Activated T-cell treated with anti-CD3 and anti-CD28 coated beads, Interleukin-2, amount 50 U/mL, for 72 hours (primary cell): ENCODE results near the gene NSRP1. TPM values are rescaled to one million over a fixed set of nuclear protein-coding genes. Genes with fewer than 3 reads are reported as not detected.
A peak's percentile ranks its signal among the peaks of the same experiment; 100 is the strongest.
"Not testable (repeated sequence)": the region's sequence is repeated elsewhere in the genome, so short reads cannot be mapped to it uniquely, and the experiment has no call there.

Experiments
- ATAC-seq, 2 donors: fragments of 150-1000 bp; cut with Tn5 transposase; replicated peaks in 1 of 2; 2 replicates each; pipeline ENCODE4 v1.10.0; 2021; ENCODE audit warnings: moderate library complexity in 2 of 2, mild to moderate bottlenecking in 1 of 2
- DNase-seq, 2 donors: peaks; one replicate each; pipeline ENCODE4 v3.0.0; 2021 to 2022; ENCODE audit warnings: mixed read lengths in 1 of 2
- H3K27ac Mint-ChIP-seq: one replicate; pipeline ENCODE4 v1.8.0; 2022; ENCODE audit warnings: mild to moderate bottlenecking, moderate library complexity, mixed read lengths
- H3K27me3 Mint-ChIP-seq: one replicate; pipeline ENCODE4 v1.8.0; 2022; ENCODE audit warnings: low read depth, mixed read lengths
- H3K36me3 Mint-ChIP-seq, 2 donors: one replicate each; pipeline ENCODE4 v1.8.0; 2022; ENCODE audit warnings: mixed read lengths in 2 of 2, mild to moderate bottlenecking in 1 of 2; ENCODE audit not compliant: insufficient read depth in 2 of 2
- H3K4me1 Mint-ChIP-seq: one replicate; pipeline ENCODE4 v1.8.0; 2022; ENCODE audit warnings: low read depth, mixed read lengths
- H3K4me3 Mint-ChIP-seq, 2 donors: one replicate each; pipeline ENCODE4 v1.8.0; 2022; ENCODE audit warnings: mild to moderate bottlenecking in 2 of 2, mixed read lengths in 2 of 2, moderate library complexity in 2 of 2
- H3K9me3 Mint-ChIP-seq, 2 donors: one replicate each; pipeline ENCODE4 v1.8.0; 2022; ENCODE audit warnings: mixed read lengths in 2 of 2
- total RNA-seq, 2 donors: library from RNA; stranded (reverse); gene quantifications; one replicate each; pipeline ENCODE4 v1.2.3, GENCODE V29; 2022

The NSRP1 gene, protein sequence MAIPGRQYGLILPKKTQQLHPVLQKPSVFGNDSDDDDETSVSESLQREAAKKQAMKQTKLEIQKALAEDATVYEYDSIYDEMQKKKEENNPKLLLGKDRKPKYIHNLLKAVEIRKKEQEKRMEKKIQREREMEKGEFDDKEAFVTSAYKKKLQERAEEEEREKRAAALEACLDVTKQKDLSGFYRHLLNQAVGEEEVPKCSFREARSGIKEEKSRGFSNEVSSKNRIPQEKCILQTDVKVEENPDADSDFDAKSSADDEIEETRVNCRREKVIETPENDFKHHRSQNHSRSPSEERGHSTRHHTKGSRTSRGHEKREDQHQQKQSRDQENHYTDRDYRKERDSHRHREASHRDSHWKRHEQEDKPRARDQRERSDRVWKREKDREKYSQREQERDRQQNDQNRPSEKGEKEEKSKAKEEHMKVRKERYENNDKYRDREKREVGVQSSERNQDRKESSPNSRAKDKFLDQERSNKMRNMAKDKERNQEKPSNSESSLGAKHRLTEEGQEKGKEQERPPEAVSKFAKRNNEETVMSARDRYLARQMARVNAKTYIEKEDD
- 10 to 100 TPM; 34.7 to 34.8 TPM for total RNA-seq

DNA sequence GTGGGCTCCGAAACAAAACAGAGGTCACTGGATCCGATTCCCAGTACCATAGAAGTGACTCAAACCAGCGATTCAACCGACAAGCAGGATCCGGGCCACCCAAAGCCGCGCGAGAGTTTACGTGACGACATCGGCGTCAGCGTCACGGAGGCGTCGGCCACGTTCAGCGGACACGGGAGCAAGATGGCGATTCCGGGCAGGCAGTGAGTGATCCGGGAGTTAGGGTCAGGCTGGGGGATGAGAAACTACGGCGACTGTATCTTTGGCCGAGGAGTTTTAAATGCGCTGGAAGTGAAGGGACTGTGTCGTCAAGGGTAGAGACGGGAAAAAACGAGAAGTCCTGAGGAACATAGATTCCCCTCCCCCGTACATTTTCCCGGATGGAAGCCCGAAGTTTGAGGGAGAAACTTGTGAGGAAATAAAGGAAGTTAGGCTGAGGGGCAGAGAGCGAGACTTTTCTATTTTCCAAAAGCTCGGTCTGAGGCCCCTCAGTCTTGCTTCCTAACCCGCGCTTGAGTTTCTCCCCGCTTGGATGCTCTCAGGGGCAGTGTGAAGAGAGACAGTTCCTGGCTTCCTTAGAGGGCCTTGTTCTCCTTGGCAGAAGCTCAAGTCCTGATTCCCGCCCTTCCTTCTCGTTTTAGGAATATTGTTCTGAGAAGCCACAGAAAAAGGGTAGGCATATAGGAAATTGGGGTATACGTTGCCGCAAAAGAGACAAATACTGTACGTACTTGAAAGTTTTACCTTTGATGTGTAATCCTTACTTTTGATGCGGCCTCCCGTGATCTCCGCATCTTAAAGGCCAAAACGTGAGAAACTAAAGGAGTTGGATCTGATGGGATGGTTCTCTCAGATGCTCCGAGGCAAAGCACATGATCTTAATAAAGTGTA, at the start of gene NSRP1:
NSRP1 (plus strand) TSS at position 156 of the 891 bp plus-strand sequence; CDS start at position 184, 28 bp downstream.
- Mint-ChIP-seq H3K27me3 (peaks cover 5% of the 10 kb centered on the region), H3K27ac (peak within 1 kb of the TSS; percentile 97), H3K36me3 (peaks cover 6 to 19% of the 10 kb centered on the region in 2 donors), H3K4me1 (peaks cover 67% of the 10 kb centered on the region), H3K9me3 (no peaks in the 10 kb centered on the region), H3K4me3 (peak within 1 kb of the TSS; percentile 90 to 95)
- ATAC-seq (peak; percentile 89 to 92), DNase-seq (peak; percentile 95)

DNA sequence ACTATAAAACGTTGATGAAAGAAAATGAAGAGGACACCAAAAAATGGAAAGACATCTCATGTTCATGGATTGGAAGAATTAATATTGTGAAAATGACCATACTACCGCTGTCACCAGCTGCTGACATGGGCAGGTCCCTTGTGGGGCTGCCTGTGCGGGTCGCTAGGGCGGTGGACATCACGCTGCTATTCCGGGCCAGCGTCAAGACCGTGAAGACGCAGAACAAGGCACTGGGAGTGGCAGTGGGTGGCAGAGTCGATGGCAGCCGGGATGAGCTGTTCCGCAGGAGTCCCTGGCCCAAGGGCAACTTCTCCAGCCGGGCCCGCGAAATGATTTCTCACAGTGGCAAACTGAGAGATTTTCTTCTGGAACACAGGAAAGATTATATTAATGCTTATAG, 48.2 kb upstream of the NSRP1 start:
- DNase-seq (no peak), ATAC-seq (no peak)
- Mint-ChIP-seq H3K27me3 (peaks cover 4% of the 10 kb centered on the region), H3K4me3 (no peak overlapping the region), H3K27ac (no peak overlapping the region), H3K36me3 (peaks cover 10 to 15% of the 10 kb centered on the region in 2 donors), H3K4me1 (no peaks in the 10 kb centered on the region), H3K9me3 (peaks cover 13 to 16% of the 10 kb centered on the region in 2 donors)

DNA sequence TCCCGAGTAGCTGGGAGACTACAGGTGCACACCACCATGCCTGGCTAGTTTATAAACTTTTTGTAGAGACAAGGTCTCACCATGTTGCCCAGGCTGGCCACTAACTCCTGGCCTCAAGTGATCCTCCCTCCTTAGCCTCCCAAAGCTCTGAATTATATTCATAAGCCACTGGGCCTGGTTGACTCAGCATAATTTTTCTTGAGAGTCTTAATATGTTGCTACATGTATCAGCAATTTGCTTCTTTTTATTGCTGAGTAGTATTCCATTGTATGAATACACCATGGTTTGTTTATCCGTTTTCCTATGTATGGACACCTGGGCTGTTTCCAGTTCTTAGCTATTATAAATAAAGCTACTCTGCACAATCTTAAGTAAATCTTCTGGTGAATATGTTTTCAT, 42.4 kb upstream of the NSRP1 start:
- H3K36me3 Mint-ChIP-seq, result no peaks in the 10 kb centered on the region
- H3K4me3 Mint-ChIP-seq, result no peak overlapping the region
- no peaks in the 10 kb centered on the region for H3K9me3 Mint-ChIP-seq
- no peak overlapping the region for H3K27ac Mint-ChIP-seq
- no peaks in the 10 kb centered on the region for H3K4me1 Mint-ChIP-seq
- DNase-seq (no peak), ATAC-seq (no peak)
- peaks cover 4% of the 10 kb centered on the region for H3K27me3 Mint-ChIP-seq

DNA sequence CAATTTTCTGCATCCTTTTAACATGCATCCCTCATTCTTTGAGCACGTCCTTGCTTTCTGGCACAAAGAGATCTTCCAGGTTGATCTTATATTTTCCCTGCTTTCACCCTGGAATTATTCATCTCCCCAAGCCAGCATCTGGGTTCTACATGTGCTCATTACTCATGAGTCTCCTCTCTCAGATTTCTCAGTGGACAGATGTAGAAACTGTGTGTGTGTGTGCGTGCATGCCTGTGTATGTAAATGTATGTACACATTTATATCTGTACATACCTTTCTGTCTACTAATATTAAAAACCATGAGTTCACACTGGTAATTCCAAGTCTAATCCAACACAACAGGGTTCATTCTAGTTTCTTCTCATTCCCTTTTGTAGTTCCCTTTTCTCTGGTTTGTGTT, 41.9 kb upstream of the NSRP1 start:
- DNase-seq (no peak), ATAC-seq (no peak)
- peaks cover 4% of the 10 kb centered on the region for H3K27me3 Mint-ChIP-seq
- no peaks in the 10 kb centered on the region for H3K36me3 Mint-ChIP-seq
- H3K4me3 Mint-ChIP-seq, result no peak overlapping the region
- H3K27ac Mint-ChIP-seq, result no peak overlapping the region
- H3K9me3 Mint-ChIP-seq, result no peaks in the 10 kb centered on the region
- H3K4me1 Mint-ChIP-seq, result no peaks in the 10 kb centered on the region

DNA sequence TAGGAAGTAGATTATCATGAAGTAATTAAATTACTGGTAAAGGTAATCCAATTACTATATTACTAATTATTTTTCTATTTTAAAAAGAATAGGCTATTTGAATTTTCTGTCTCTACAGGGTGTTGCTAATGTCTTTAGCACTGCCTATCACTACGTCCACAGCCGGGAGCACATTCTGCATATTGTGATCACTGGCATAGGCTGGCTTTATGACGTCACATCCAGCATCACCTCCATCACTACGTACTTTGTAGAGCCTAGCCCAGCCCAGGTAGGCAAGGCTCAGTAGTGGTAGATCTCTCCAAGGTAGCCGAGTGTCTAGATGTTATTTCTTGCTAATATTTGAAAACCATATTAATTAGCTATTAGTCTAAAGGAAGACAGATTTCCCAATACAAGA, 33.8 kb upstream of the NSRP1 start:
- ATAC-seq, result no peak
- H3K4me3 Mint-ChIP-seq, result no peak overlapping the region

DNA sequence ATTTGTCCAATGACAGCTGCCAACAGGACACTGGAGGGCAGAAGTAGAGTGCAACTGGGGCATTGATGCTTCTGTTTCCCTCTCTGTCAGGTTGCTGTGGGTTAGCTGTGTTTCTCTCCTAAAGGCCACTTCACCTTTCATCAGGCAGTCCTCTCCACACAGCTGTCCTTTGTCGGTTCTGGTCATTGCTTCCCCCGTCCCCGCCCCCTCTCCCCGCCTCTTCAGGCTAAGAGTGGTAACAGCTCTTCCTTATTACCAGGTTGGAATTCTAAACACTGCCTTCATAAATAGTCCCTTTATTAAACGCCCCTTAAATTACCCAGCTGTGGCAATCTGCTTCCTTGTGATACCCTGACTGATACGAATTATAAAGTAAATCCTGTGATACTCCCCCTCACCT, 31.8 kb upstream of the NSRP1 start:
- Mint-ChIP-seq H3K4me1 (no peaks in the 10 kb centered on the region), H3K27ac (no peak overlapping the region), H3K4me3 (no peak overlapping the region), H3K36me3 (no peaks in the 10 kb centered on the region), H3K9me3 (no peaks in the 10 kb centered on the region), H3K27me3 (peaks cover 10% of the 10 kb centered on the region)
- DNase-seq (no peak), ATAC-seq (no peak)

More for the DNA sequence above, 33.8 kb upstream of the NSRP1 start:
- Mint-ChIP-seq H3K27me3 (peaks cover 8% of the 10 kb centered on the region), H3K4me1 (no peaks in the 10 kb centered on the region), H3K36me3 (no peaks in the 10 kb centered on the region), H3K27ac (no peak overlapping the region), H3K9me3 (no peaks in the 10 kb centered on the region)
- DNase-seq, result no peak

DNA sequence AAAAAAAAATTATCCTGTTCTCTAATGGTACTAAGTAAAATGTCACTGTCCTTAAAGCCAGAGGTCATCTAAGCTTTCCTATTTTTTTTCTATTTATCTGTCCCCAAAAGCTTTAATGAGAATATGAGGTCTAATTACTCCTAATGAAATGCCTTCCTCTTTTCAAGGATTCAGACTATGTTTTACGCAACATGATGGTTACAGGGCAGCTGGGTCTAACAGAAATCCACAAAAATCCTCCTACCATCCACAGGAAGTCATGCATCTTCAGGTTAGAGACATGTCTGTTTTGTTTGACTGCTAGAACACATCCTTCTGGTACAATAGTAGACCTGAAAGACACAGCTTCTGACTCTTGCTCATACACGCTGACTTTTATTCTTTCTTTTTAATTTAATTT, 29.7 kb upstream of the NSRP1 start:
- Mint-ChIP-seq H3K4me1 (no peaks in the 10 kb centered on the region), H3K27me3 (peaks cover 17% of the 10 kb centered on the region), H3K9me3 (no peaks in the 10 kb centered on the region), H3K36me3 (no peaks in the 10 kb centered on the region), H3K27ac (no peak overlapping the region), H3K4me3 (no peak overlapping the region)
- ATAC-seq, result no peak
- no peak for DNase-seq

DNA sequence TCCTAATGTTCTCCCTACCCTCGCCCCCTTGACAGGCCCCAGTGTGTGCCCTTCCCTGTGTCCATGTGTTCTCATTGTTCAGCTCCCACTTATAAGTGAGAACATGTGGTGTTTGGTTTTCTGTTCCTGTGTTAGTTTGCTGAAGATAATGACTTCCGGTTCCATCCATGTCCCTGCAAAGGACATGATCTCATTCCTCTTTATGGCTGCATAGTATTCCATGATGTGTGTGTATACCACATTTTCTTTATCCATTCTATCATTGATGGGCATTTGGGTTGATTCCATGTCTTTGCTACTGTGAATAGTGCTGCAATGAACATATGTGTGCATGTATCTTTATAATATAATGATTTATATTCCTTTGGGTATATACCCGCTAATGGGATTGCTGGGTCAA, 29.2 kb upstream of the NSRP1 start:
- peaks cover 17% of the 10 kb centered on the region for H3K27me3 Mint-ChIP-seq
- H3K4me1 Mint-ChIP-seq, H3K4me3 Mint-ChIP-seq, H3K36me3 Mint-ChIP-seq, ATAC-seq, DNase-seq, H3K27ac Mint-ChIP-seq, H3K9me3 Mint-ChIP-seq: not testable (repeated sequence)

DNA sequence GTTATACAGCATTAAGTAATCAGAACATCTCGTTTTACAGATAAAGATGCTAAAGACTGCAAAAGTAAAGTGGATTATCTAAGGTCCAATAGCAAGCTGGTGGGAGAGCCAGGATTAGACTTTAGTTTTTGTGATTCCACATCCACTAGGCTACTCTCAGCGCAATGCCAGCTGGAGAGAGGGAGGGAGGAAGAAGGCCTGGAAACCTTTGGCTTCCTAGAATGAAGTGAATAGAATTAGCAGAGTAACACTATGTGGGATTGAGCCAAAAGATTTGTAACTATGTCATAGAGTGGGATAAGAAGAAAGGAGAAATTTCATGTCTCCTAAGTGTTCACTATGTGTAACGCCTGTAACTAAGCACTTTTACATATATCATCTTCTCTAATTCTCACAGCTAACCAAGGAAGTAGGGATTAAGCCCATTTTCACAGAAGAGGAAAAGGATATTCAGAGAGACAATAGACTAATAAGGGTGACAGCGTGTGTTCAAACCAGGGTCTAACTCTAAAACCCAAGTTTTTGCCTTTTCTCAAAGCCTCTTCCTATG, 25.4 kb upstream of the NSRP1 start:
- Mint-ChIP-seq H3K4me3 (no peak overlapping the region), H3K4me1 (peaks cover 9% of the 10 kb centered on the region), H3K27ac (no peak overlapping the region), H3K36me3 (no peaks in the 10 kb centered on the region), H3K9me3 (no peaks in the 10 kb centered on the region), H3K27me3 (peaks cover 28% of the 10 kb centered on the region)
- DNase-seq (no peak), ATAC-seq (no peak)

DNA sequence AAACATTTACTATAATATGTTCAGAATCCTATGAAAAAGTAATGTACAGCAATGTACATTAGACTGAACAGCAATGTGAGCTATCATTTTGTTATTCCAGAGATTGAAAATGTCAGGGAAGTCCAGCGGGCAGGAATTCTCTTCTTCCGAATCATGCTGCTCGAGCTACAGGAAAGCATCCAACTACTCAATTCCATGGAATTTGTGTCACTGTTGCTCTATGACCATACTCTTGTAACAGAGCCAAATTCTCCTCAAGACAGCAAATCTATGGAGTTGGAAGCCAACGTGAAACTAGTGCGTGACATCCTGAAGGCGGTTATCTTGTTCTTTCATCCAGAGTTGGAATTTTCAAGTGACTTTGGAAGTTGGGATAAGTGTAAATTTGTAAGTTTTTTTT, 24.8 kb upstream of the NSRP1 start:
- H3K27ac Mint-ChIP-seq, result no peak overlapping the region
- H3K9me3 Mint-ChIP-seq, result no peaks in the 10 kb centered on the region
- peaks cover 9% of the 10 kb centered on the region for H3K4me1 Mint-ChIP-seq
- DNase-seq, result no peak
- H3K4me3 Mint-ChIP-seq, result no peak overlapping the region
- peaks cover 28% of the 10 kb centered on the region for H3K27me3 Mint-ChIP-seq
- ATAC-seq, result no peak
- no peaks in the 10 kb centered on the region for H3K36me3 Mint-ChIP-seq

DNA sequence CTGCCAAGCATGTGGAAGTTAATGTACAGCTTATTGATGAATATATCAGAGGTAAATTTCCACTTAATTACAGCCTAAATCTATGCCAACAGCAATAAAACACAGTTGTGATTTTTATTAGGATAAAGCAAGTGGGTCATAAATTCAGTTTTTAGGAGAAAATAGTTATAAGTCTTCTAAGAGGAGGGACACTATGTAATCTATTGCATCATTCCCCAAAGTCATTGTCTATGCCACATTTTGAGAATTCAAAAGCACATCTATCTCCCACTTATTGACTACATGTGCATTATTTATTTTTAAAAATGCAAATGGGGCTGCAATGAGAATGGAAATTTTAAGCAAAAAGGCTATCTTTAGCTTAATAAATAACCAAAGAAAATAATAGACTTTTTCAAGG, 23.7 kb upstream of the NSRP1 start:
- Mint-ChIP-seq H3K36me3 (no peaks in the 10 kb centered on the region), H3K27me3 (peaks cover 28% of the 10 kb centered on the region), H3K9me3 (no peaks in the 10 kb centered on the region), H3K4me3 (no peak overlapping the region), H3K4me1 (peaks cover 9% of the 10 kb centered on the region), H3K27ac (no peak overlapping the region)
- DNase-seq (no peak), ATAC-seq (no peak)

DNA sequence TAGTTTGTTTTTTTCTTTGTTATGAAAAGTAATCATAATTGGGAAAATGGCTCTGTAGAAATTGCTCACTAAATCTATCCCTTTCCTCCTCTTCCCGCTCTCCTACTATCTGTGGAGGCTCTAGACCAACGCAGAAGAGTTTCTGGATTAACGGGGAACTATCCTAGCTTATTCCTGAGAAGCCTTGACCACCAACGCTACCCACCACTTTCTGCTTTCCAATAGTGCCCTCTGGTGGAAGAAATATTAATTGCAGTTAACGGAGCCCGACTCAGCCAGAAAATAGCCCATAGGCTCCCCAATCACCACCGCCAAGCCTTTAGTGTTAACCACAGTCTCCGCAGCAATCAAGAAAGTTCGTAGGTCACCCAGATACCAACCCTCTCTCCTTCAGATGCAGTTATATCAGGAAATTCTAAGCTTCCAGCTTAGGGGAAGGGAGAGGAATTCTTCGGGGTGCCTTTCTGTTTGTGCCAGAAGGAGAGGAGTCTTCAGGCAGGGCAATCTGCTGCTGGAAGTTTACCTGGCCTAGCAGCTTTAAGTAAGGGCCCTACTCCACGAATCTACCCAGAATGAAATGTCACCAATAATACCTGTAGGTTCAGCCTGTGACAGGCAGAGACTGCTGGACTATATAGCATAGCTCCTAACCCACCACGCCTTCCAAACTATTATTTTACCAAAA, 23.0 kb upstream of the NSRP1 start:
- ATAC-seq (peak; percentile 66 to 74), DNase-seq (peak; percentile 48 to 70)
- Mint-ChIP-seq H3K4me1 (peaks cover 9% of the 10 kb centered on the region), H3K27me3 (peaks cover 28% of the 10 kb centered on the region), H3K27ac (no peak overlapping the region), H3K9me3 (no peaks in the 10 kb centered on the region), H3K36me3 (no peaks in the 10 kb centered on the region), H3K4me3 (no peak overlapping the region)
